ENCODE data around the gene PAX1. TPM values are rescaled to one million over a fixed set of nuclear protein-coding genes. Genes with fewer than 3 reads are reported as not detected.

The PAX1 gene
- 0.16 TPM for polyA plus RNA-seq (2013, experiment 1 of 2; ENCODE audit: insufficient read length)
- polyA plus RNA-seq (2013, experiment 2 of 2; ENCODE audit: insufficient read length), result 0.19 TPM

- DNase-seq, result peak; percentile 37
Measured at GRCh38 chr20:21705575-21706260, at the start of gene PAX1. PAX1 (plus strand) TSS chr20:21705664; CDS start chr20:21705713, 49 bp downstream.

- no peak for DNase-seq
Measured at GRCh38 chr20:21656308-21657067, 49.0 kb upstream of the PAX1 start.

- DNase-seq, result no peak
Measured at GRCh38 chr20:21661488-21662055, 43.9 kb upstream of the PAX1 start.

DNA sequence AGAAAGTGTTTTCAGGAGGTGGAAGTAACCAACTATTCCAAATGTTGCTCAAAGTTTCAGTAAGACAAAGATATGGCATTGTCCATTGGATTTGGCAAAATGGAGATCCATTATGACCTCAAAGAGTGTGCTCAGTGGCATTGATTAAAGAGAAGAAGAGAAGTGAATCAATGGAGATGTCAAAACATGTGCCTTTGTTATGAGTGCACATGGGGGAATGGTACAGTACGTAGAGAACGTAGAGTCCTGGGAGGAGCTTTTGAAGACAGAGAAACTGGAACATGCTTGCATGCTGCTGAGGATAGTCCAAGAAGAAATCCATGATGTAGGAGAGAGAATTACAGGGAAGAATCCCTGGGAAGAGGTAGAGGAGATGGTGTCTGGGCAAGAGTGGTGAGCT is 42.0 kb upstream of the PAX1 start:
- DNase-seq, result no peak

DNA sequence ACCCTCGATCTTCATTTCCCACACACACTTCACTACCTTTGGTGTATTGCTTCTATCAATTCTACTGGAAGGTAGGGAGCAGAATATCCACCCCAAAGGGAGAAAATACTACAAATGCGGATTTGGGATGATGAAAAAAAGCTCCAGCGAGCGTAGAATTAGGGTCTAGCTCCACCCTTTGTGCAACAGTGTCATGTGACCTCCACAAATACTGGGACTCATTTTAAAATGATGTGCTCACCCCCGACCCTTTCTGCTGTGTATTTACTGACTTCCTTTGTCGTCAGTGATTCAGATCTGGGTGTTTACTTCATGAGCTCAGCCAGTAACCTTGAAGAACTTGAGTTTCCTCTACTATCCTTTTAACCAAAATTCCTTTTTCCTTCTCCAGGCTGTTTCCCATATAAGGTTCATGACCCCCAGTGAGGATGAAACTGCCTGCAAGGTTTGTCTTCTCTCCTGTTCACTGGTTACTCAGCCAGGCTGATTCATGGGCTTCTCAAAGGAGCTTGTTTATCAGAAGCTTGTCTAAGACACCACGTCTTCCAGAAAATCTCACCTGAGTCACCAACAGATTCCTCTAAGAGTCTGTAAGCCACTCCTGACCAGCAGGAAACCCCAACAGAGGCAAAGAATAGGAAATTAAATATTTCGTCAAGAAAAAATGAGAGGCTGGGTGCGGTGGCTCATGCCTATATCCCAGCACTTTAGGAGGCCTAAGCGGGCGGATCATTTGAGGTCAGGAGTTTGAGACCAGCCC is 39.6 kb upstream of the PAX1 start:
- no peak for DNase-seq

DNA sequence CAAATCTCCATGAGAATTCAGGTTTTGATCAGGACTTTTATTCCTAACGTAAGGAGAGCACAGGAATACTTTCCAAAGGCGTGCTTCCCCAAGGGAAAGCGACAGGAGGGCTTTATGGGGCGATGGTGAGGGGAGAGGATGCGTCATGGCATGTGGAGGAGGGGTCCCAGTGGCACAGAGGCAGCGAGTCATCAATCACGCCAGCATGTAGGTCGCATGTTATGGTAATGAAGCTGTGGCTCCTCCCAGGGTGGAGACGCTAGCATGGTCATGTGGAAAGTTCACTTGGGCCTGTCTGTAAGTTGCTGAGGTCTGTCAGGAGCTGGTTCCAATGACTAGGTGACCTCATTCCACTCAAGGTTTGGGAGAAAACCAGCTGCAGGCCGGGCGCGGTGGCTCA is 35.3 kb upstream of the PAX1 start:
- no peak for DNase-seq

- DNase-seq, result no peak
Measured at GRCh38 chr20:21670981-21671380, 34.5 kb upstream of the PAX1 start.

- no peak for DNase-seq
Measured at GRCh38 chr20:21677261-21677660, 28.2 kb upstream of the PAX1 start.

DNA sequence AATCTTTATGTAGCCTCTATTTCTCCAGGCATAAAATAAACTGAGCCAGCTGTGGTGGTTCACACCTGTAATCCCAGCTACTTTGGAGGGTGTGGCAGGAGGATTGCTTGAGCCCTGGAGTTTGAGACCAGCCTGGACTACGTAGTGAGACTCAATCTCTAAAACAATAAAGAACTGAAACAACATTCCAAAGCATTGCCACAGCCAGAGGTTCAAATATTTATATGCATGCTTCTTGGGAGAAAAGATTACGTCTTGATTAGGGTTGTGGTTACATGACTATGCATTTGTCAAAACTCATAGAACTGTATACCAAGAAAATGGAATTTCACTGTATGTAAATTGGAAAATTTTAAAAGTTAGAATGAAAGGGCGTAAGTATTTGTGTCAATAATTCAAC is 27.7 kb upstream of the PAX1 start:
- DNase-seq, result peak; percentile 5

DNA sequence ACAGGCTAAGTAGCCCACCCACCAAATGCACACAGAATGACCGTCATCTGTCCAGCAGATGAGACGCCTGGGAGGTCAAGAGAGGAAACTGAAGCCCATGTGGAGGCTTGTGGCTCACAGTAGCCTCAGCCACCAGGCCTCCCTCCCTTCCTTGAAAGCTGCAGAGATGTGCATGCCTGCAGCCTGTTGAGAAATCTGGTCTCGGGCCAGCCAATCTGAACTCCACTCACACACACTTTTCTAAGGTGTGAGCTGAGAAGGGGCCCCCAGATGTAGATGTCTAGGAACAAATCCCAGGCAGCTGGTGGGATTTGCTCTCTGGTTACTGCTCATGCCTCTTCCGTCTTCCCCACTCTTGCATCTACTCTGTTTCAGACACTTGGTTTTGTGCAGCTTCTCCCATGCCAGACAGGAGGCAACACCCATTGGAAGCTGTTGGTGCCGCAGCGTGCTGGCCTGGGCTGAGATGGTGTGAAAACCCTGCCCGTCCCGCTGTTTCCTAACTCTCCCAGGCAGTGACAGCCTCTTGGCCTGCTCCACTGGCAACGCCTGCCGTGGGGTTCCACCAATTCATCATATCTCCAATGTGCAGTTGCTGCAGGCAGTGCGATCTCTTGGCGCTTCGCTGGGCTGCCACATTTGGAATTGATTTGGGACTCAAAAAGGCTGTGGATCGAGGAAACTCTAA is 24.1 kb upstream of the PAX1 start:
- no peak for DNase-seq

- no peak for DNase-seq
Measured at GRCh38 chr20:21681922-21682318, 23.5 kb upstream of the PAX1 start.

DNA sequence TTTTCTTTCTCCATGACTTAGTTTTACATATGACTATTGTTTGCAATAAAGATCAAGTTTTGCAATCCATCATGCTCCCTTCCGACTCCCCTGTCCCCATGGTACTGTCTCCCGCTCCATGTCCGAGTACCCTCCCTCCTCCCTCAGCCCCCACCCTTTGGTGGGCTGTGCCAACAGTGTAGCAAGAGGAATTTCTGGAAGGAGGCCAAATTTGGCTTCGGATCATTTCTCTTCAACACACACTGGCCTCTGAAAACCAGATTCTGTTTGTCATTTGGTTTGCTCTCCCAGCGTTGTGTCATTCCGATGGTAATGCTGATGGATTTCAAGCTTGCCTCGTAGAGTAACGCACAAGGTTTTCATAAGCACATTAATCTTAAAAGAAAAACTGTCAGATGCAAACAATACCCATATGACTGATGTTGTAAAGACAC is 22.9 kb upstream of the PAX1 start:
- peak; percentile 12 for DNase-seq

DNA sequence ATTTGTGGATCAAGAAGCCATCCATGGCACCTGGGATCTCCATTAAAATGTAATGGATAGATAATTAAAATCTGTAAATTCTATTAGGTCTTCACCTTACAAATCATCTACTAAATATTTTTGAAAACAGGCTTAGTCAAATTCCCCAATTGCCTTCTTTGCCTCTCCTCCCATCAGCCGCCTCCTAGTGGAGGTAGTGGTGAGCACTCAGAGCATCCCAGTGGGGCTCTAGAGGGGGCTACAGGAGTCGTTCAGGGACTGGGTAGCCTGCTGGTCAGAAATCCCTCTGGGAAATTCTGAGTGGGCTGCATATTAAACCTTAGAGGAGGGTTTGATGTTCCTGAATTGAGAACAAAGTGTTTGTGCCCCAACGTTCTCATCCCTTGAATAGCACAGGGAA is 20.8 kb upstream of the PAX1 start:
- DNase-seq, result no peak

DNA sequence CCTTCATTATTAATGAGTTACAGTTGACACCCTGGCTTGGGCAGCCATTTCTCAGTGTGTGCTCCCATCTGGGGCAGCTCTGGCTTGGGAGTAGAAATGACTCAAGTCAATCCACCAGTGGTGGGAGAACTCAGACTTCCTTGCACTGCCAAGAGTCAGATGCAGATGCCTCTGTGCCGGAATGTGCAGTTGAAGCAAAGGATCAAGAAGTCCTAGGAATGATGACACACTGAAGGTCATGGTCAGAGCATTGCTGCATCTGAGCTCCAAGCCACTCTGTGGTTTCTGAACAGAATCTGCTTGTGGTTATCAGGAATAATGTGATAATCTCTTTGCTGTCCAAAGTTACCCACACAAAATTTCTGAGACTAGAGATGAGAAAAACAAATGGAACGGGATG is 19.5 kb upstream of the PAX1 start:
- no peak for DNase-seq

GRCh38 chr20:21693322-21693721 is 12.1 kb upstream of the PAX1 start:
- no peak for DNase-seq

DNA sequence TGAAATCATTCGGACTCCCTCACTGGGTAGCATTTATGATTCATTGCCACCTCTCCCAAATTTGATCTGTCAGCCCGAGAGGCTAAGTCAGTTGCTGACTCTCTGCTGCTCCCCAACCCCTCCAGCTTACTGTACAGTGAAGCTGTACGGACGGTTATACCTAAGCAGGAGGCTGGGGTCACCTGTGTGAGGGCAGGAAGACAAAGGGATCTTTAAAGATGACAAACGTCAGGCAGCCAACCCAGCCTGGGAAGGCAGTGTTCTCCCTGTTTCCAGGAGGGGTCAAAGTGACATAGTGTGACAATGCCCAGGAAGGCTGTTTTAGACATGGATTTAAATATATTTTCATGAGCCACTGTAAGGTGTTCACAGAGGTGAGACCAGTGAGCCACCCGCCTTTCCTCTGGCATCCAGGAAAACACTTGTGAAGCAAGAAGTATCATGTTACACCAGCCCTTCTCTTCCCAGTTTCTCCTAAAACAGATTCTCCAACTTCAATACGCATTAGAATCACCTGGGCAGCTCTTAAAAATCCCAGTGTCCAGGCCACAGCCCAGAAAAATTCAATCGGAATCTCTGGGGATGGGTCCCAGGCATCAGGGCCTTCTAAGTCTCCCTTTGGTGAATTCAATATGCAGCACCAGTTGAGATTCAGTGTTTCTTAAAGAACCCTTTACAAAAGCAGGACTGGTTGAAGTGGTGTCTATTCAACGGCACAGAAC is 6.8 kb upstream of the PAX1 start:
- no peak for DNase-seq

DNA sequence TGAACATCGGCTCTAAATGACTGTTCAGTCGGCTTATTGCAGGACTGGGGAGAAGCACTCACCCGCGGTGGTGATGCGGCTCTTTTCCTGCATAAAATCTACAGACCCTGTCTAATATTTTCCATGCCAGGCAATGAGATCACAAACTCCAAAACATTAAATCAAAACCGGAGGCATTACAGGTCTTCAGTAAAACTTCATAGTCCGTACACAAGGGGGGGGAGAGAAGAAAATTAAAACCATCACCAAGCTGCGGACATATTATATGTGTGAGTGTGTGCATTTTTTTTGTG is 6.3 kb upstream of the PAX1 start:
- DNase-seq, result no peak

DNA sequence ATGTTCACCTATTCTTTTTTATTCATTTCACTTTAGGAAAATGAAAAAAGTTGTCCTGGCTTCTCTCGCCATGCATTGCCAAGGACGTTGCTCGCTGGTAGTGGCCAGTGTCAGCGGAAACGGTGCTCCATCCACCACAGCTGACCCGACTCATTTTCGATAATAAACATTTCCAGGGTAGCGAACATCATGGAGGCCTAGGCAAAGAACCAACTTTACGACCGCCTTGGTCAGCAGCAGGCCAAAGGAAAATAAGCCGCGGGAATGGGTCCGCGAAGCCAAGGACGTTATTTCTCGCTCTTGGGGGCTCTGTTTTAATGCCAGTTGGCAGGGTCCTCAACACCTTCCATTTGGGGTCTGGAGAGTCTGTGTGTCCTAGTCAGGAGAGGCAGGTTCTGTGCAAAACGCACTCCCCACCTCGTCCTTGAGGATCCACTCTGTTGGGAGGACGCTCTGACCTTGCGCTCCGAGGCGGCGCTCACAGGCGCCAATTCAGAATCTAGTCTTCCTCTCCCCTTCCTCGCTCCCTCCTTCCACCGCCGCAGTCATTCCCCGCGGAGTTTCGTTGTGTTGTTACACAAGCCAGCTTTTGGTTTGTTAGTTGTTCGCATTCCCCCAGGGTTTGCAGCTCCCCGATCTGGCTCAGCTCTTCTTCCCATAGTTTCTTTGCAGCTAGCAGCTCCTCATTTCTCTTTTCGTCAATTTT is 4.1 kb upstream of the PAX1 start:
- DNase-seq, result no peak

DNA sequence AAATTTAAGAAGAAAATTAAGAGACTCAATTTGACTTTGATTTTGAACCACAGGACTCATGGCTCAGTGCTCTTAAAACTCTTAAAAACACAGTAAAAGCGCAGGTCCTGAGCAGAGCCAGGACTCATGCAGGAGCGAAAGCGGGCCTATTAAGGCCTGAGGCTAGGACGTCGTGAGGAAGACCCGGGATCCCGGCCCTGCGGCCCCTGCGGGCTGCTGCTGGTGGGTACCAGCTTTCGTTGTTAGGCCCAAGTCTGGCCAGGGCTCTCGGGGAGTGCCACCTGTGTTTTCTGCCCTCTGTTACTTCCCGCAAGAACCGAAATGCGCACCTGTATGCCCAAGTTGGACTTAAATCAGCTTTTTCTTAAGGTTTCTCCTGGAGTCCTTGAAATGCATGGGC is 3.4 kb upstream of the PAX1 start:
- no peak for DNase-seq

- DNase-seq, result peak; percentile 54
Measured at GRCh38 chr20:21702553-21703470, 2.7 kb upstream of the PAX1 start.
